ENCODE results near the gene CRIP3.

GRCh38 chr6:43296780-43297497 lies 11.7 kb downstream of the CRIP3 start:
- TF ChIP-seq CTCF (IDR thresholded peaks at IDR 0.05) (no peak), POLR2A (IDR thresholded peaks at IDR 0.05) (no peak), EP300 (IDR thresholded peaks at IDR 0.05) (no peak)
